Kasumi-1 (cell line): ENCODE results near the gene SHROOM2.

Source experiments
- DNase-seq, 2 experiments: peaks; one replicate each; lab custom pipeline; 2025; lab: John Stamatoyannopoulos, UW

Gene SHROOM2

GRCh38 chrX:9943420-9943819 lies 157.2 kb downstream of the SHROOM2 start:
- no peak for DNase-seq

- DNase-seq, result no peak
Measured at GRCh38 chrX:9947131-9947794, 161.0 kb downstream of the SHROOM2 start.

- DNase-seq, result no peak
Measured at GRCh38 chrX:9948406-9948805, 162.2 kb downstream of the SHROOM2 start.

- no peak for DNase-seq
Measured at GRCh38 chrX:9952300-9952699, 166.1 kb downstream of the SHROOM2 start.

- DNase-seq, result no peak
Measured at GRCh38 chrX:9953396-9953795, 167.2 kb downstream of the SHROOM2 start.

GRCh38 chrX:9955506-9955905 lies 169.3 kb downstream of the SHROOM2 start:
- DNase-seq, result no peak

GRCh38 chrX:9957743-9958142 lies 171.5 kb downstream of the SHROOM2 start:
- DNase-seq, result no peak

- peak in 1 of 2 experiments; percentile 16 for DNase-seq
Measured at GRCh38 chrX:9958183-9958582, 172.0 kb downstream of the SHROOM2 start.

GRCh38 chrX:9961750-9962149 lies 175.5 kb downstream of the SHROOM2 start:
- DNase-seq, result no peak

- DNase-seq, result no peak
Measured at GRCh38 chrX:9966775-9967408, 180.7 kb downstream of the SHROOM2 start, which contains the start of gene CLDN34. Gene CLDN34 (plus strand): TSS chrX:9967358. CDS start chrX:9967358, 0 bp downstream.

GRCh38 chrX:9977635-9978034 lies 191.4 kb downstream of the SHROOM2 start:
- no peak for DNase-seq

GRCh38 chrX:9980401-9980800 lies 194.2 kb downstream of the SHROOM2 start:
- no peak for DNase-seq

- DNase-seq, result no peak
Measured at GRCh38 chrX:9980927-9981326, 194.7 kb downstream of the SHROOM2 start.

- no peak for DNase-seq
Measured at GRCh38 chrX:9983441-9983840, 197.2 kb downstream of the SHROOM2 start.

GRCh38 chrX:9983846-9984245 lies 197.6 kb downstream of the SHROOM2 start:
- no peak for DNase-seq

- DNase-seq, result peak; percentile 7 to 27
Measured at GRCh38 chrX:9988762-9989161, 202.5 kb downstream of the SHROOM2 start.

- DNase-seq, result no peak
Measured at GRCh38 chrX:9992061-9992460, 205.8 kb downstream of the SHROOM2 start.

GRCh38 chrX:9992724-9993123 lies 206.5 kb downstream of the SHROOM2 start:
- no peak for DNase-seq

- DNase-seq, result peak in 1 of 2 experiments; percentile 7
Measured at GRCh38 chrX:9995855-9996339, 209.7 kb downstream of the SHROOM2 start.

GRCh38 chrX:9997041-9997440 lies 210.8 kb downstream of the SHROOM2 start:
- DNase-seq, result no peak

GRCh38 chrX:9997524-9997923 lies 211.3 kb downstream of the SHROOM2 start:
- no peak for DNase-seq
